Ishikawa (cell line): Measurements from ENCODE around the gene VPS54.

ENCODE experiments used
- CEBPB ChIP-seq: IDR thresholded peaks from 2 replicates; pipeline ENCODE4 v1.6.1; 2012
- CREB1 ChIP-seq: IDR thresholded peaks from 2 replicates; pipeline ENCODE4 v1.6.1; 2012; ENCODE audit warnings: low read depth
- EGR1 ChIP-seq: IDR thresholded peaks from 2 replicates; pipeline ENCODE4 v1.6.1; 2012
- EP300 ChIP-seq: IDR thresholded peaks from 2 replicates; pipeline ENCODE4 v1.6.1; 2012; ENCODE audit warnings: borderline replicate concordance
- FOXM1 ChIP-seq: IDR thresholded peaks from 2 replicates; pipeline ENCODE4 v1.6.1; 2012; ENCODE audit warnings: low read depth, borderline replicate concordance
- NFIC ChIP-seq: IDR thresholded peaks from 2 replicates; pipeline ENCODE4 v1.6.1; 2012
- RAD21 ChIP-seq: IDR thresholded peaks from 2 replicates; pipeline ENCODE4 v1.6.1; 2012; ENCODE audit warnings: low read depth
- TAF1 ChIP-seq: IDR thresholded peaks from 2 replicates; pipeline ENCODE4 v1.6.1; 2012; ENCODE audit warnings: low read depth, mild to moderate bottlenecking
- TCF12 ChIP-seq: IDR thresholded peaks from 2 replicates; pipeline ENCODE4 v1.6.1; 2012; ENCODE audit warnings: low read depth
- TEAD4 ChIP-seq: IDR thresholded peaks from 2 replicates; pipeline ENCODE4 v1.6.1; 2012
- YY1 ChIP-seq: IDR thresholded peaks from 2 replicates; pipeline ENCODE4 v1.6.1; 2012; ENCODE audit warnings: low read depth
- ZBTB7A ChIP-seq: IDR thresholded peaks from 2 replicates; pipeline ENCODE4 v1.6.1; 2012; ENCODE audit warnings: low read depth
- TF ChIP-seq, protein P1 (sequence below): IDR thresholded peaks from 2 replicates; pipeline ENCODE4 v1.6.1; 2012; ENCODE audit warnings: low read depth, mild to moderate bottlenecking
- TF ChIP-seq, protein P2 (sequence below): IDR thresholded peaks from 2 replicates; pipeline ENCODE4 v1.6.1; 2012
- TF ChIP-seq, protein P3 (sequence below): IDR thresholded peaks from 2 replicates; pipeline ENCODE4 v1.6.1; 2012

The VPS54 gene

DNA sequence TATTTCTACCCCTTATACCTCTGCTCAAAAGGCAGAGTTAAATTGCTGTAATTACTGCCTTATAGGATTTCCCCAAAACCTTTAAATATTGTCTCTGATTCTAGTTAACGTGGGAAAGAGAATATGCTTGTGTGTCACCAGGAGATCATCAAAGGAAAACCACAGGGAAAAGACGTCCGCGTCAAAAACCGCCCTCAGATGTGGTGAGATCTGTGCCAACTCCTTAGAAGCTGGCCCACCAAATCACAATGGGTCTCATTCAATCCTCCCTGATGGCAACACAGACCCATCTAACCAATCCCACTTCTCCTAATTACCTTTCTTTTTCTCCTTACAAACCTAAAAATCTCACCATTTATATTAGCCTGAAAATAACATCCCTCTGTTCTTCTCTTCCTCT is 25.4 kb downstream of the VPS54 start:
- TF ChIP-seq NFIC: no peak
- TF ChIP-seq FOXM1: no peak
- TF ChIP-seq ZBTB7A: no peak
- no peak for TF ChIP-seq EGR1
- no peak for TF ChIP-seq CREB1
- TF ChIP-seq CEBPB: no peak
- no peak for TF ChIP-seq TCF12
- TF ChIP-seq, protein P1, sequence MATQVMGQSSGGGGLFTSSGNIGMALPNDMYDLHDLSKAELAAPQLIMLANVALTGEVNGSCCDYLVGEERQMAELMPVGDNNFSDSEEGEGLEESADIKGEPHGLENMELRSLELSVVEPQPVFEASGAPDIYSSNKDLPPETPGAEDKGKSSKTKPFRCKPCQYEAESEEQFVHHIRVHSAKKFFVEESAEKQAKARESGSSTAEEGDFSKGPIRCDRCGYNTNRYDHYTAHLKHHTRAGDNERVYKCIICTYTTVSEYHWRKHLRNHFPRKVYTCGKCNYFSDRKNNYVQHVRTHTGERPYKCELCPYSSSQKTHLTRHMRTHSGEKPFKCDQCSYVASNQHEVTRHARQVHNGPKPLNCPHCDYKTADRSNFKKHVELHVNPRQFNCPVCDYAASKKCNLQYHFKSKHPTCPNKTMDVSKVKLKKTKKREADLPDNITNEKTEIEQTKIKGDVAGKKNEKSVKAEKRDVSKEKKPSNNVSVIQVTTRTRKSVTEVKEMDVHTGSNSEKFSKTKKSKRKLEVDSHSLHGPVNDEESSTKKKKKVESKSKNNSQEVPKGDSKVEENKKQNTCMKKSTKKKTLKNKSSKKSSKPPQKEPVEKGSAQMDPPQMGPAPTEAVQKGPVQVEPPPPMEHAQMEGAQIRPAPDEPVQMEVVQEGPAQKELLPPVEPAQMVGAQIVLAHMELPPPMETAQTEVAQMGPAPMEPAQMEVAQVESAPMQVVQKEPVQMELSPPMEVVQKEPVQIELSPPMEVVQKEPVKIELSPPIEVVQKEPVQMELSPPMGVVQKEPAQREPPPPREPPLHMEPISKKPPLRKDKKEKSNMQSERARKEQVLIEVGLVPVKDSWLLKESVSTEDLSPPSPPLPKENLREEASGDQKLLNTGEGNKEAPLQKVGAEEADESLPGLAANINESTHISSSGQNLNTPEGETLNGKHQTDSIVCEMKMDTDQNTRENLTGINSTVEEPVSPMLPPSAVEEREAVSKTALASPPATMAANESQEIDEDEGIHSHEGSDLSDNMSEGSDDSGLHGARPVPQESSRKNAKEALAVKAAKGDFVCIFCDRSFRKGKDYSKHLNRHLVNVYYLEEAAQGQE: no peak
- TF ChIP-seq TEAD4: no peak
- TF ChIP-seq, protein P2, sequence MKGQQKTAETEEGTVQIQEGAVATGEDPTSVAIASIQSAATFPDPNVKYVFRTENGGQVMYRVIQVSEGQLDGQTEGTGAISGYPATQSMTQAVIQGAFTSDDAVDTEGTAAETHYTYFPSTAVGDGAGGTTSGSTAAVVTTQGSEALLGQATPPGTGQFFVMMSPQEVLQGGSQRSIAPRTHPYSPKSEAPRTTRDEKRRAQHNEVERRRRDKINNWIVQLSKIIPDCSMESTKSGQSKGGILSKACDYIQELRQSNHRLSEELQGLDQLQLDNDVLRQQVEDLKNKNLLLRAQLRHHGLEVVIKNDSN: no peak
- no peak for TF ChIP-seq EP300
- TF ChIP-seq RAD21: no peak
- TF ChIP-seq YY1: no peak
- TF ChIP-seq TAF1: no peak
- TF ChIP-seq, protein P3, sequence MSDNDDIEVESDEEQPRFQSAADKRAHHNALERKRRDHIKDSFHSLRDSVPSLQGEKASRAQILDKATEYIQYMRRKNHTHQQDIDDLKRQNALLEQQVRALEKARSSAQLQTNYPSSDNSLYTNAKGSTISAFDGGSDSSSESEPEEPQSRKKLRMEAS: no peak

DNA sequence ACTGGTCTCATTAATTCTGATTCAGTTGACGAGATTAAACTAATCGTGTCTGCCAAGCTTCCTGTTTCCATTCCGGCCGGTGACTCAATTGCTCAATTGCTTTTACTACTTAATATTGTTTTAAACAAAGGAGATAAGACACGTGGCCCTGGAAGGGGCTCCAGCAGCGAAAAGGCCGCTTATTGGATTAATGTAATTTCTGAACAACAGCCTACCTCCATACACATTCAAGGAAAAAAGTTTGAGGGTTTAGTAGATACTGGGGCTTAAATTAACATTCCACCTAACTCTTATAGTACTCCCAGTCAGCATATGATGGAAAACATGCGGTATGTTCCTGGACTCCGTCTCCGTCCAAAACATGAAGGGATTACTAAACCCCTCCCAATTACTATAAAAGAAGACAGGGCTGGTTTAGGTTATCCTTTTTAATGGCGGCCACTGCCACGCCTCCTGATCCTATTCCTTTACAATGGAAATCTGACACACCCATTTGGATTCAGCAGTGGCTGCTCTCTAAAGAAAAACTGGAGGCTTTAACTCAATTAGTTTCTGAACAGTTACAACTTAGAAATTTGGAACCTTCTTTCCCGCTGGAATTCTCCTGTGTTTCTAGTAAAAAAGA is 27.1 kb downstream of the VPS54 start:
- TF ChIP-seq CREB1 (no peak), FOXM1 (no peak)

DNA sequence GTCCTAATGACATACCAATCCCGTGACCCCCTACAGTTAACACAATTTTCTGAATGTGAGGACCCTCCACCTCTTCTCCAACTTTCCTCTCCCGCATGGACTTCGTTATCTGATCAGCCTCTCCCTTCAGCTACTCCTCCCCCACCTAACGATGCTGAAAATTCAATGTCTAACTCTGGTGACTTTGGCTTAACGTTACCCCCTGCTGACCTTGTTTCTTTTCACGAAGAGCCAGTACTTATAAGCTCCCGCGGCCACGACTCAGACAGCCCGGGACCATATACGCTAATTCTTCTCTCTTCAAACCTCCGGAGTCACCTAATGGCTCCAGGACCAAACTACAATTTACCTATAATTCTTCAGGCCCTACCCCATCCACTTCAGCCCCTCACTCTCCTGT is 29.2 kb downstream of the VPS54 start:
- TF ChIP-seq TCF12 (no peak), YY1 (no peak), CREB1 (no peak), RAD21 (no peak), EGR1 (no peak), NFIC (no peak), TAF1 (no peak), FOXM1 (no peak), CEBPB (no peak), EP300 (no peak), ZBTB7A (no peak), TEAD4 (no peak)
- TF ChIP-seq, protein P2: no peak
- TF ChIP-seq, protein P3: no peak
- TF ChIP-seq, protein P1: no peak

DNA sequence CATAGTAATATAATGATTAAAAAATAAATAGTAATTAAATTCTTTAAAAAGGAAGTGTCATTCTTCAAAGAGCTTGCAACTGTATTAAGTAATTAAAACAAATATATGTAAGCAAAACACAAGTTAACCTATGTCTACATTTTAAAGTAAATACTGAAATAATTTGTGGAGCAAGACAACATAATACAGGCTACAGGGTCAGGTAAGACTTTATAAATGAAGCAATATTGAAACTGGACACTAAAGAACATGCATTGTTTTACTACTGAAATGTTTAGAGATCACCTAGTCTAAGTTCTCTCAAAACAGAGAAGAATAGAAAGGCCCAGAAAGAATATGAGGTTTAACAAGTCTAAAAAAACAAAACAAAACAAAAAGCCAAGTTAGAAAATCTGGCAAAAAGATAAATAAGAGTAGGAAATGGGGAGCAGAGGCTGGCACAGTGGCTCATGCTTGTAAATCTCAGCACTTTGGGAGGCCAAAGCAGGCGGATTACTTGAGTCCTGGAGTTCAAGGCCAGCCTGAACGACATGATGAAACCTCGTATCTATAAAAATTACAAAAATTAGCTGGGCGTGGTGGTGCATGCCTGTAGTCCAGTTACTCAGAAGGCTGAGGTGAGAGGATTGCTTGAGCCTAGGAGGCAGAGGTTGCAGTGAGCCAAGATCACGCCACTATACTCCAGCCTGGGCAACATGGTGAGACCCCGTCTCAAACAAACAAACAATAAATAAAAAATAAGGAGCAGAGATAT is 34.4 kb downstream of the VPS54 start:
- TF ChIP-seq RAD21 (no peak), EGR1 (no peak), ZBTB7A (no peak), TEAD4 (no peak), EP300 (no peak), TCF12 (no peak), TAF1 (no peak), CREB1 (no peak), NFIC (no peak), YY1 (no peak), CEBPB (no peak)
- TF ChIP-seq, protein P1: no peak
- TF ChIP-seq, protein P2: no peak
- TF ChIP-seq, protein P3: no peak
